ENCODE data around the gene BORA. TPM values are rescaled to one million over a fixed set of nuclear protein-coding genes. Genes with fewer than 3 reads are reported as not detected.

Gene BORA
- total and polyA plus RNA-seq, 2 of the 13 experiments (the other 11 are each of a cell fraction or from before 2014, with no cell fraction given): 4.0 to 17.4 TPM

DNA sequence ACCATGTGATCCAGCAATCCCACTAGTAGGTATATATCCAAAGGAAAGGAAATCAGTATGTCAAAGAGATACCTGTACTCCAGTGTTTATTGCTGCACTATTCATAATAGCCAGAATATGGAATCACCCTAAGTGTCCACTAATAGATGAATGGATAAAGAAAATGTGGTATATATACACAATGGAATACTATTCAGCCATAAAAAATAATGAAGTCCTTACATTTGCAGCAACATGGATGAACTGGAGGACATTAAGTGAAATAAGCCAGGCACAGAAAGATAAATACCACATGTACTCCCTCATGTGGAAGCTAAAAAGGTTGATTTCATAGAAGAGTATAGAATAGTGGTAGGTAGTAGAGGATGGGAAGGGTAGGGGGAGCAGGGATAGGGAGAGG, 23.5 kb downstream of the BORA start:
- ATAC-seq (no peak), DNase-seq (ENCODE audit: low spot score) (no peak), FAIRE-seq (no peak)
- no peak overlapping the region for H3K9ac ChIP-seq (ENCODE audit: insufficient read depth, low read depth, low read length)
- CTCF ChIA-PET (ENCODE audit: low intra/inter-chr PET ratio, low total read pairs): no interaction called here
- no peak overlapping the region for H2AFZ ChIP-seq (ENCODE audit: low read length)
- no TSS peak for BruUV-seq (replicated peaks)
- no peaks in the 10 kb centered on the region for H3K27me3 ChIP-seq (ENCODE audit: control insufficient read depth in 1 of 2, insufficient read depth in 2 of 2, low read length in 2 of 2)
- peaks cover 4 to 49% of the 10 kb centered on the region in 2 experiments for H3K36me3 ChIP-seq (replicated peaks in 1 of 2; ENCODE audit: control insufficient read depth in 1 of 2, insufficient read depth in 2 of 2, low read length in 2 of 2)
- H3K79me2 ChIP-seq (ENCODE audit: insufficient read depth, low read length): no peaks in the 10 kb centered on the region
- no peaks in the 10 kb centered on the region for H3K4me1 ChIP-seq (ENCODE audit: insufficient read depth, low read length)
- no peak overlapping the region for H3K27ac ChIP-seq (ENCODE audit: extremely low read length, insufficient read depth, low read length)
- no peaks in the 10 kb centered on the region for H3K9me3 ChIP-seq (ENCODE audit: low read length)
- H4K20me1 ChIP-seq (ENCODE audit: insufficient read depth, low read length): no peaks in the 10 kb centered on the region
- no peak overlapping the region for H3K4me3 ChIP-seq (replicated peaks in 1 of 3; ENCODE audit: insufficient read depth in 1 of 3, low read depth in 2 of 3, low read length in 3 of 3)
- POLR2A ChIA-PET: no interaction called here
- intact Hi-C loops (cut with micrococcal nuclease; ENCODE audit: unreplicated experiment): no loop called here
- no peak overlapping the region for H3K4me2 ChIP-seq (ENCODE audit: low read depth, low read length)
- in situ Hi-C loops (cut with HindIII; ENCODE audit: extremely low pct_ligation_motif_present, low pct_unique_long_range_greater_than_20kb): no loop called here
- TF ChIP-seq DNMT1 (CRISPR knock-in tag; IDR thresholded peaks at IDR 0.05) (no peak), ZNF33B (CRISPR knock-in tag; IDR thresholded peaks at IDR 0.05) (no peak), ZNF839 (CRISPR knock-in tag; IDR thresholded peaks at IDR 0.05; ENCODE audit: borderline replicate concordance) (no peak), ZNF329 (CRISPR knock-in tag; IDR thresholded peaks at IDR 0.05; ENCODE audit: low read depth) (no peak), NRL (CRISPR knock-in tag; IDR thresholded peaks at IDR 0.05; ENCODE audit: borderline replicate concordance) (no peak), ARNT (IDR thresholded peaks at IDR 0.05) (no peak), POLR2A (IDR thresholded peaks at IDR 0.05; ENCODE audit: insufficient read depth in 1 of 2, low read depth in 2 of 2, low read length in 2 of 2) (no peak), ZNF350 (CRISPR knock-in tag; IDR thresholded peaks at IDR 0.05; ENCODE audit: borderline replicate concordance, low read depth) (no peak), SMC3 (IDR thresholded peaks at IDR 0.05; ENCODE audit: low read length) (no peak), HIVEP1 (CRISPR knock-in tag; IDR thresholded peaks at IDR 0.05) (no peak)
- TF ChIP-seq, protein P1, sequence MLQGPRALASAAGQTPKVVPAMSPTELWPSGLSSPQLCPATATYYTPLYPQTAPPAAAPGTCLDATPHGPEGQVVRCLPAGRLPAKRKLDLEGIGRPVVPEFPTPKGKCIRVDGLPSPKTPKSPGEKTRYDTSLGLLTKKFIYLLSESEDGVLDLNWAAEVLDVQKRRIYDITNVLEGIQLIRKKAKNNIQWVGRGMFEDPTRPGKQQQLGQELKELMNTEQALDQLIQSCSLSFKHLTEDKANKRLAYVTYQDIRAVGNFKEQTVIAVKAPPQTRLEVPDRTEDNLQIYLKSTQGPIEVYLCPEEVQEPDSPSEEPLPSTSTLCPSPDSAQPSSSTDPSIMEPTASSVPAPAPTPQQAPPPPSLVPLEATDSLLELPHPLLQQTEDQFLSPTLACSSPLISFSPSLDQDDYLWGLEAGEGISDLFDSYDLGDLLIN (CRISPR knock-in tag; IDR thresholded peaks at IDR 0.05; ENCODE audit: borderline replicate concordance): no peak
- TF ChIP-seq, protein P2, sequence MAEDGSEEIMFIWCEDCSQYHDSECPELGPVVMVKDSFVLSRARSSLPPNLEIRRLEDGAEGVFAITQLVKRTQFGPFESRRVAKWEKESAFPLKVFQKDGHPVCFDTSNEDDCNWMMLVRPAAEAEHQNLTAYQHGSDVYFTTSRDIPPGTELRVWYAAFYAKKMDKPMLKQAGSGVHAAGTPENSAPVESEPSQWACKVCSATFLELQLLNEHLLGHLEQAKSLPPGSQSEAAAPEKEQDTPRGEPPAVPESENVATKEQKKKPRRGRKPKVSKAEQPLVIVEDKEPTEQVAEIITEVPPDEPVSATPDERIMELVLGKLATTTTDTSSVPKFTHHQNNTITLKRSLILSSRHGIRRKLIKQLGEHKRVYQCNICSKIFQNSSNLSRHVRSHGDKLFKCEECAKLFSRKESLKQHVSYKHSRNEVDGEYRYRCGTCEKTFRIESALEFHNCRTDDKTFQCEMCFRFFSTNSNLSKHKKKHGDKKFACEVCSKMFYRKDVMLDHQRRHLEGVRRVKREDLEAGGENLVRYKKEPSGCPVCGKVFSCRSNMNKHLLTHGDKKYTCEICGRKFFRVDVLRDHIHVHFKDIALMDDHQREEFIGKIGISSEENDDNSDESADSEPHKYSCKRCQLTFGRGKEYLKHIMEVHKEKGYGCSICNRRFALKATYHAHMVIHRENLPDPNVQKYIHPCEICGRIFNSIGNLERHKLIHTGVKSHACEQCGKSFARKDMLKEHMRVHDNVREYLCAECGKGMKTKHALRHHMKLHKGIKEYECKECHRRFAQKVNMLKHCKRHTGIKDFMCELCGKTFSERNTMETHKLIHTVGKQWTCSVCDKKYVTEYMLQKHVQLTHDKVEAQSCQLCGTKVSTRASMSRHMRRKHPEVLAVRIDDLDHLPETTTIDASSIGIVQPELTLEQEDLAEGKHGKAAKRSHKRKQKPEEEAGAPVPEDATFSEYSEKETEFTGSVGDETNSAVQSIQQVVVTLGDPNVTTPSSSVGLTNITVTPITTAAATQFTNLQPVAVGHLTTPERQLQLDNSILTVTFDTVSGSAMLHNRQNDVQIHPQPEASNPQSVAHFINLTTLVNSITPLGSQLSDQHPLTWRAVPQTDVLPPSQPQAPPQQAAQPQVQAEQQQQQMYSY (CRISPR knock-in tag; IDR thresholded peaks at IDR 0.05): no peak
- TF ChIP-seq, protein P3, sequence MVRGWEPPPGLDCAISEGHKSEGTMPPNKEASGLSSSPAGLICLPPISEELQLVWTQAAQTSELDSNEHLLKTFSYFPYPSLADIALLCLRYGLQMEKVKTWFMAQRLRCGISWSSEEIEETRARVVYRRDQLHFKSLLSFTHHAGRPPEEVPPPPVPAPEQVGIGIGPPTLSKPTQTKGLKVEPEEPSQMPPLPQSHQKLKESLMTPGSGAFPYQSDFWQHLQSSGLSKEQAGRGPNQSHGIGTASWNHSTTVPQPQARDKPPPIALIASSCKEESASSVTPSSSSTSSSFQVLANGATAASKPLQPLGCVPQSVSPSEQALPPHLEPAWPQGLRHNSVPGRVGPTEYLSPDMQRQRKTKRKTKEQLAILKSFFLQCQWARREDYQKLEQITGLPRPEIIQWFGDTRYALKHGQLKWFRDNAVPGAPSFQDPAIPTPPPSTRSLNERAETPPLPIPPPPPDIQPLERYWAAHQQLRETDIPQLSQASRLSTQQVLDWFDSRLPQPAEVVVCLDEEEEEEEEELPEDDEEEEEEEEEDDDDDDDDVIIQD (CRISPR knock-in tag; IDR thresholded peaks at IDR 0.05; ENCODE audit: low read depth): no peak
- TF ChIP-seq, protein P4, sequence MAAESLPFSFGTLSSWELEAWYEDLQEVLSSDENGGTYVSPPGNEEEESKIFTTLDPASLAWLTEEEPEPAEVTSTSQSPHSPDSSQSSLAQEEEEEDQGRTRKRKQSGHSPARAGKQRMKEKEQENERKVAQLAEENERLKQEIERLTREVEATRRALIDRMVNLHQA (CRISPR knock-in tag; IDR thresholded peaks at IDR 0.05): no peak
- TF ChIP-seq, protein P5, sequence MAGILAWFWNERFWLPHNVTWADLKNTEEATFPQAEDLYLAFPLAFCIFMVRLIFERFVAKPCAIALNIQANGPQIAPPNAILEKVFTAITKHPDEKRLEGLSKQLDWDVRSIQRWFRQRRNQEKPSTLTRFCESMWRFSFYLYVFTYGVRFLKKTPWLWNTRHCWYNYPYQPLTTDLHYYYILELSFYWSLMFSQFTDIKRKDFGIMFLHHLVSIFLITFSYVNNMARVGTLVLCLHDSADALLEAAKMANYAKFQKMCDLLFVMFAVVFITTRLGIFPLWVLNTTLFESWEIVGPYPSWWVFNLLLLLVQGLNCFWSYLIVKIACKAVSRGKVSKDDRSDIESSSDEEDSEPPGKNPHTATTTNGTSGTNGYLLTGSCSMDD (CRISPR knock-in tag; IDR thresholded peaks at IDR 0.05): no peak
